Stomach (tissue), 4 donors: ENCODE measurements around the gene XYLT1.

Experiments
- POLR2A ChIP-seq, 4 donors: fragments of 450-650 bp; IDR thresholded peaks; one replicate each; pipeline ENCODE4 v1.6.1; 2016; ENCODE audit warnings: antibody characterized with exemption in 4 of 4, control low read depth in 2 of 4, mild to moderate bottlenecking in 1 of 4, moderate library complexity in 1 of 4
- TF ChIP-seq, protein P1 (sequence below), 7 experiments: fragments of 450-650 bp in 4 of 7; fragments of 200-600 bp in 3 of 7; sonication (generic) in 3 of 7; IDR thresholded peaks; one replicate each; pipeline ENCODE4 v1.5.1; 2016 to 2019; ENCODE audit warnings: antibody characterized with exemption in 7 of 7, control low read depth in 2 of 7, mild to moderate bottlenecking in 1 of 7

DNA sequence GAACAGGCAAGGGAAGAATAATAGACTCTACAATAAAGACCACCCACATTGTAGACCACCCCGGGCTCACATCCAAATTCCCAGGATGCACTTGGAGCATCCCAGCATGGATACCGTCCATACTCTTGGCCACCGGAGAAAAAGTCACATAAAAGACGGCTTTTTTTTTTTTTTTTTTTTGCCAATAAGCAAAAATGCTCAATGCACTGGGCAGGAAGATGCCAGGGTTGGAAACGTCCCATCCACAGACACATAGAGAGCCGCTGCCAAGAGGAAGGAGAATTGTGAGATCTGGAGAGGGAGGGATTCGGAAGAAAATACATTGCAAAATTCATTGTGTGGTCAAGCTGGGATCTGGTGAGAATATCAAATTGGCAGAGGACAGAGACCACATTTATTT, 286.7 kb downstream of the XYLT1 start:
- TF ChIP-seq POLR2A (IDR thresholded peaks at IDR 0.05): no peak
- TF ChIP-seq, protein P1, sequence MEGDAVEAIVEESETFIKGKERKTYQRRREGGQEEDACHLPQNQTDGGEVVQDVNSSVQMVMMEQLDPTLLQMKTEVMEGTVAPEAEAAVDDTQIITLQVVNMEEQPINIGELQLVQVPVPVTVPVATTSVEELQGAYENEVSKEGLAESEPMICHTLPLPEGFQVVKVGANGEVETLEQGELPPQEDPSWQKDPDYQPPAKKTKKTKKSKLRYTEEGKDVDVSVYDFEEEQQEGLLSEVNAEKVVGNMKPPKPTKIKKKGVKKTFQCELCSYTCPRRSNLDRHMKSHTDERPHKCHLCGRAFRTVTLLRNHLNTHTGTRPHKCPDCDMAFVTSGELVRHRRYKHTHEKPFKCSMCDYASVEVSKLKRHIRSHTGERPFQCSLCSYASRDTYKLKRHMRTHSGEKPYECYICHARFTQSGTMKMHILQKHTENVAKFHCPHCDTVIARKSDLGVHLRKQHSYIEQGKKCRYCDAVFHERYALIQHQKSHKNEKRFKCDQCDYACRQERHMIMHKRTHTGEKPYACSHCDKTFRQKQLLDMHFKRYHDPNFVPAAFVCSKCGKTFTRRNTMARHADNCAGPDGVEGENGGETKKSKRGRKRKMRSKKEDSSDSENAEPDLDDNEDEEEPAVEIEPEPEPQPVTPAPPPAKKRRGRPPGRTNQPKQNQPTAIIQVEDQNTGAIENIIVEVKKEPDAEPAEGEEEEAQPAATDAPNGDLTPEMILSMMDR (IDR thresholded peaks at IDR 0.05): no peak
